ENCODE results near the gene CDKN2A. TPM values are rescaled to one million over a fixed set of nuclear protein-coding genes. Genes with fewer than 3 reads are reported as not detected.

Gene CDKN2A
- total RNA-seq, 1 experiment from 2014 or later, result not detected

DNA sequence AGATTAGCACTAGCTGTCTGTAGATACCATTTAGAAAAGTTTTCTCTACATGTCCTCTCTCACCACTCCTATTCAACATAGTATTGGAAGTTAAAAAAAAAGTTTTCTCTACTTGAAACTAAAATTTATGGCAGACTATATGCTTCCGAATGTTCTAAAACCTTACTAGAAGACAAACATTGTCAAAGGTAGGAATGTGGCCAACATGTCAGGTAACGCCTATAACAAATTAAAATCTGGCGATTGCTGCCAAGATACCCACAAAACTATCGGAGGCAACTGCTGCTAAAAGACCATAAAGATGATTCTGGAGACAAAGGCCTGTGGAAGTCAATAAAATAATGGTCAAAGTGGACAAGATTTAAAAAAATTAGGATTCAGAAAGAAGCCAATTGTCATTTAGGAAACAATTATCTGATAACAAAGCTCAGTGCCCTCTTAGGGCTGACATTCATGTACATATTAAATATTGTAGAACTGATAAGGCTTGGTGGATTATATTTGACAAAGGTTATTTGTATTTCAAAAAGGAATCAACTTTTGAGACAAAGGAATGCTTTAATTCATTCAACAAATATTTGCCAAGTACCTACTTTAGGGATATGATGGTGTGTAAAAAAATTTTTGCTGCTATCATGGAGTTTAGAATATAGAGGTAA lies 52.7 kb downstream of the CDKN2A start:
- intact Hi-C loops (cut with micrococcal nuclease; ENCODE audit: unreplicated experiment) (no loop called here), in situ Hi-C loops (cut with HindIII; ENCODE audit: low pct_unique_long_range_greater_than_20kb, low sequenced_read_pairs) (no loop called here)
- ATAC-seq (no peak), DNase-seq (ENCODE audit: low read depth, low spot score) (no peak)
- no peaks in the 10 kb centered on the region for H3K4me1 ChIP-seq (ENCODE audit: control insufficient read depth, insufficient read depth, low read length)
- no peak overlapping the region for H3K4me3 ChIP-seq (ENCODE audit: low read depth in 2 of 2, low read length in 2 of 2)
- no peaks in the 10 kb centered on the region for H3K9me3 ChIP-seq (ENCODE audit: control insufficient read depth, insufficient read depth, low read depth, low read length)
- ChIA-PET CTCF (no interaction called here), POLR2A (no interaction called here)
- no TSS peak for BruUV-seq (replicated peaks)
- no peak overlapping the region for H3K27ac ChIP-seq (ENCODE audit: low read length)
- no peaks in the 10 kb centered on the region for H3K27me3 ChIP-seq (ENCODE audit: control insufficient read depth, insufficient read depth, low read length)
- no peaks in the 10 kb centered on the region for H3K36me3 ChIP-seq (ENCODE audit: control insufficient read depth, insufficient read depth, low read length)
- TF ChIP-seq TCF7L2 (IDR thresholded peaks at IDR 0.05; ENCODE audit: low read depth, low read length), result no peak
- TF ChIP-seq REST (IDR thresholded peaks at IDR 0.05; ENCODE audit: insufficient read depth in 1 of 2, low read depth in 2 of 2, low read length in 1 of 2), result no peak
- TF ChIP-seq SIN3A (IDR thresholded peaks at IDR 0.05; ENCODE audit: borderline replicate concordance, insufficient read depth, low read depth, low read length), result no peak
- TF ChIP-seq CTCF (IDR thresholded peaks at IDR 0.05), result no peak
- TF ChIP-seq POLR2AphosphoS5 (IDR thresholded peaks at IDR 0.05; ENCODE audit: low read depth, low read length), result no peak

- ATAC-seq, result no peak
- Histone ChIP-seq H3K27ac (ENCODE audit: low read length) (no peak overlapping the region), H3K36me3 (ENCODE audit: control insufficient read depth, insufficient read depth, low read length) (no peaks in the 10 kb centered on the region), H3K4me3 (ENCODE audit: low read depth in 2 of 2, low read length in 2 of 2) (no peak overlapping the region), H3K4me1 (ENCODE audit: control insufficient read depth, insufficient read depth, low read length) (no peaks in the 10 kb centered on the region), H3K27me3 (ENCODE audit: control insufficient read depth, insufficient read depth, low read length) (no peaks in the 10 kb centered on the region), H3K9me3 (ENCODE audit: control insufficient read depth, insufficient read depth, low read depth, low read length) (no peaks in the 10 kb centered on the region)
- no peak for DNase-seq (ENCODE audit: low read depth, low spot score)
- intact Hi-C loops (cut with micrococcal nuclease; ENCODE audit: unreplicated experiment) (no loop called here), in situ Hi-C loops (cut with HindIII; ENCODE audit: low pct_unique_long_range_greater_than_20kb, low sequenced_read_pairs) (no loop called here)
- no TSS peak for BruUV-seq (replicated peaks)
- TF ChIP-seq SIN3A (IDR thresholded peaks at IDR 0.05; ENCODE audit: borderline replicate concordance, insufficient read depth, low read depth, low read length) (no peak), REST (IDR thresholded peaks at IDR 0.05; ENCODE audit: insufficient read depth in 1 of 2, low read depth in 2 of 2, low read length in 1 of 2) (no peak), POLR2AphosphoS5 (IDR thresholded peaks at IDR 0.05; ENCODE audit: low read depth, low read length) (no peak), CTCF (IDR thresholded peaks at IDR 0.05) (no peak), TCF7L2 (IDR thresholded peaks at IDR 0.05; ENCODE audit: low read depth, low read length) (no peak)
- POLR2A ChIA-PET, result no interaction called here
- CTCF ChIA-PET, result no interaction called here
These were observed 58.0 kb downstream of the CDKN2A start for GRCh38 chr9:21936161-21936560.

Measured in Panc1 (cell line).